A549 (cell line): ENCODE data around the gene MRAS.

Source experiments
- CBX8 ChIP-seq: fragments of 200-600 bp; sonication (generic); IDR thresholded peaks from 2 replicates; pipeline ENCODE4 v1.6.1; 2016
- CTCF ChIP-seq: fragments of >200 bp; sonication (Bioruptor Twin); formaldehyde crosslinking; IDR thresholded peaks from 3 replicates; pipeline ENCODE4 v1.5.1; 2016
- EHMT2 ChIP-seq: fragments of 200-600 bp; sonication (generic); IDR thresholded peaks from 2 replicates; pipeline ENCODE4 v1.6.1; 2016; ENCODE audit warnings: antibody characterized with exemption, low read depth, mild to moderate bottlenecking, moderate library complexity
- FOXS1 ChIP-seq: fragments of 250-450 bp; sonication (Bioruptor Pico); IDR thresholded peaks from 2 replicates; pipeline ENCODE4 v1.5.0; 2020; ENCODE audit warnings: mild to moderate bottlenecking, moderate library complexity
- MAZ ChIP-seq: fragments of 150-350 bp; IDR thresholded peaks from 2 replicates; pipeline ENCODE4 v1.6.1; 2014; ENCODE audit warnings: antibody characterized with exemption, low read depth, low read length, borderline replicate concordance
- NFE2L2 ChIP-seq: fragments of 150-350 bp; conservative IDR thresholded peaks from 2 replicates; pipeline ENCODE4 v1.6.1; 2014; ENCODE audit warnings: low read length
- POLR2A ChIP-seq: IDR thresholded peaks from 2 replicates; pipeline ENCODE4 v1.6.1; 2012; ENCODE audit warnings: mild to moderate bottlenecking, low read length
- POLR2AphosphoS2 ChIP-seq: conservative IDR thresholded peaks from 2 replicates; pipeline ENCODE4 v1.6.1; 2012; ENCODE audit warnings: low read length, improper control_type of control experiment, inconsistent platforms

DNA sequence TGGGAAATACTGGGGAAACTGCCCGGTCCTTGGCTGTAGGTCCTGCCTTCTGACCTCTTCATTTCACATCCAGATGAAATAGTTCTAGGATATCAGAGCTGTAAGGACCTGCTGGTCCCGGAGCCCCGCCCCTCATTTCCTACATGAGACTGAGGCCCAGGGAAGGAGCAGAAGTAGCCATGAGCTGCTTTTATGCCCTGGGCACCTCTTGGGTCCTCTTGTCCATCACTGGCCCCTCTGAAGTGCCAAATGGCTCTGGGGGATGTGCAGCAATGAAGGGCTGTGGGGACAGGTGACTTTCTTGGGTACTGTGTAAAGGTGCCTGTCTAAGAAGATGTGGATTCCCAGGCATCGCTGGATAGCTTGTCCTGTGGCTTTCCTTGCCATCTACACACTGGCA is 45.8 kb downstream of the MRAS start:
- TF ChIP-seq CTCF (no peak), NFE2L2 (no peak), POLR2A (no peak), POLR2AphosphoS2 (no peak), MAZ (no peak), CBX8 (no peak), FOXS1 (CRISPR knock-in tag) (no peak), EHMT2 (no peak)
